ENCODE measurements around the gene ANKRD55. TPM values are rescaled to one million over a fixed set of nuclear protein-coding genes. Genes with fewer than 3 reads are reported as not detected.
A peak's percentile ranks its signal among the peaks of the same experiment; 100 is the strongest.
"Not testable (repeated sequence)": the region's sequence is repeated elsewhere in the genome, so short reads cannot be mapped to it uniquely, and the experiment has no call there.

ANKRD55 gene
- total RNA-seq, 1 donor from 2014 or later: not detected

DNA sequence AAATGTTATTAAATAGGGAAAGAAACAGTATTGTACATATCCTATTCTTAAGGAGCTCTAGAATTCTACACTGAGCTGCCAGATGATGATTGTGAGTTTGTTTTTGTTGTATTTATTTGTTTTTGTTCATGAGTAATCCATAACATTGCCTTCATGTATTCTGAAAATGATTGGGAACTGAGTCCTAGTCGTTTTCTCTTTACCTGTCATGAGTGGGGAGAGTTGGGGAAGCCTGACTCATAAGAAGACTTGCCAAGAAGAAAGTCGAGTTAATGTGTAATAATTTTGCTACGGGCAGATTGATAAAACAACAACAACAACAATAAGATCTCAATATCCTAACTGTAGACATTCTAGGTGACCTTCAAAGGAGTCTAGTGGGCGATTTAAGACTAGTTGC lies 103.8 kb downstream of the ANKRD55 start:
- H3K4me1 ChIP-seq: no peaks in the 10 kb centered on the region
- no peak overlapping the region for H3K27ac ChIP-seq
- intact Hi-C loops (cut with DNase I): no loop called here
- H3K36me3 ChIP-seq: no peaks in the 10 kb centered on the region
- H3K9me3 ChIP-seq: peaks cover 0 to 5% of the 10 kb centered on the region in 2 donors
- TF ChIP-seq, protein P1, sequence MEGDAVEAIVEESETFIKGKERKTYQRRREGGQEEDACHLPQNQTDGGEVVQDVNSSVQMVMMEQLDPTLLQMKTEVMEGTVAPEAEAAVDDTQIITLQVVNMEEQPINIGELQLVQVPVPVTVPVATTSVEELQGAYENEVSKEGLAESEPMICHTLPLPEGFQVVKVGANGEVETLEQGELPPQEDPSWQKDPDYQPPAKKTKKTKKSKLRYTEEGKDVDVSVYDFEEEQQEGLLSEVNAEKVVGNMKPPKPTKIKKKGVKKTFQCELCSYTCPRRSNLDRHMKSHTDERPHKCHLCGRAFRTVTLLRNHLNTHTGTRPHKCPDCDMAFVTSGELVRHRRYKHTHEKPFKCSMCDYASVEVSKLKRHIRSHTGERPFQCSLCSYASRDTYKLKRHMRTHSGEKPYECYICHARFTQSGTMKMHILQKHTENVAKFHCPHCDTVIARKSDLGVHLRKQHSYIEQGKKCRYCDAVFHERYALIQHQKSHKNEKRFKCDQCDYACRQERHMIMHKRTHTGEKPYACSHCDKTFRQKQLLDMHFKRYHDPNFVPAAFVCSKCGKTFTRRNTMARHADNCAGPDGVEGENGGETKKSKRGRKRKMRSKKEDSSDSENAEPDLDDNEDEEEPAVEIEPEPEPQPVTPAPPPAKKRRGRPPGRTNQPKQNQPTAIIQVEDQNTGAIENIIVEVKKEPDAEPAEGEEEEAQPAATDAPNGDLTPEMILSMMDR (IDR thresholded peaks at IDR 0.05): no peak
- no peaks in the 10 kb centered on the region for H3K27me3 ChIP-seq
- no peak overlapping the region for H3K4me3 ChIP-seq
- DNase-seq (ENCODE audit: low spot score in 2 of 2): no peak

DNA sequence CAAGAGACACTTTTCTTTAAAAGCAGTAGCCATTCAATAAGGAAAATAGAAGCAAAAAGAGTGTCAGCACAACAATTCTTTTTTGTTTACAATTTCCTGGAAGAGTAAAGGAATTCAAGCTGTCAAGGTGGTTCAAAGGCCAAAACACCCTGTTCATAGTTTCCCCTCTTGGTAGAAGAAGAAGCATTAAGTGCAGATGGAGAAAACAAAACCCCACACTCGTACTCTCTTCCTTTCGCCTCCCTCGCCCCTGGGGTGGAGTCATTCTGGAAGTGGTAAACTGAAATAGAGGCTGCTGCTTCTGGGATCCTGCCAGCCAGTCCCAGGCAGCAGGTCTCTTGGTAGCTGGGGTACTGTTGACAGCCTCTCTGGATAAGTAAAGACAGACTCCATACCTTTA lies 105.0 kb downstream of the ANKRD55 start:
- Histone ChIP-seq H3K4me1 (no peaks in the 10 kb centered on the region), H3K4me3 (no peak overlapping the region), H3K27ac (no peak overlapping the region), H3K27me3 (no peaks in the 10 kb centered on the region), H3K9me3 (peaks cover 0 to 5% of the 10 kb centered on the region in 2 donors), H3K36me3 (no peaks in the 10 kb centered on the region)
- TF ChIP-seq, protein P1 (IDR thresholded peaks at IDR 0.05): no peak
- intact Hi-C loops (cut with DNase I): no loop called here
- no peak for DNase-seq (ENCODE audit: low spot score in 2 of 2)

- TF ChIP-seq, protein P1 (IDR thresholded peaks at IDR 0.05): no peak
These were observed 106.5 kb downstream of the ANKRD55 start for GRCh38 chr5:56126487-56127179.

GRCh38 chr5:56123531-56124243 lies 109.4 kb downstream of the ANKRD55 start:
- intact Hi-C loops (cut with DNase I): no loop called here
- no peak overlapping the region for H3K27ac ChIP-seq

More at GRCh38 chr5:56126487-56127179, 106.5 kb downstream of the ANKRD55 start:
- DNase-seq (ENCODE audit: low spot score in 2 of 2): no peak
- Histone ChIP-seq H3K4me1 (no peaks in the 10 kb centered on the region), H3K36me3 (no peaks in the 10 kb centered on the region), H3K9me3 (peaks cover 0 to 5% of the 10 kb centered on the region in 2 donors), H3K27ac (no peak overlapping the region), H3K27me3 (no peaks in the 10 kb centered on the region), H3K4me3 (no peak overlapping the region)
- intact Hi-C loops (cut with DNase I): no loop called here

GRCh38 chr5:56122360-56122985 lies 110.7 kb downstream of the ANKRD55 start:
- H3K36me3 ChIP-seq; H3K9me3 ChIP-seq; H3K27me3 ChIP-seq; intact Hi-C loops (cut with DNase I); H3K4me1 ChIP-seq; H3K27ac ChIP-seq; DNase-seq (ENCODE audit: low spot score in 2 of 2); H3K4me3 ChIP-seq: not testable (repeated sequence)

More at GRCh38 chr5:56123531-56124243, 109.4 kb downstream of the ANKRD55 start:
- TF ChIP-seq, protein P1 (IDR thresholded peaks at IDR 0.05): no peak
- H3K36me3 ChIP-seq: no peaks in the 10 kb centered on the region
- no peaks in the 10 kb centered on the region for H3K27me3 ChIP-seq
- no peaks in the 10 kb centered on the region for H3K9me3 ChIP-seq
- DNase-seq (ENCODE audit: low spot score in 2 of 2): peak in 1 of 2 donors; percentile 66
- H3K4me3 ChIP-seq: no peak overlapping the region
- no peaks in the 10 kb centered on the region for H3K4me1 ChIP-seq

DNA sequence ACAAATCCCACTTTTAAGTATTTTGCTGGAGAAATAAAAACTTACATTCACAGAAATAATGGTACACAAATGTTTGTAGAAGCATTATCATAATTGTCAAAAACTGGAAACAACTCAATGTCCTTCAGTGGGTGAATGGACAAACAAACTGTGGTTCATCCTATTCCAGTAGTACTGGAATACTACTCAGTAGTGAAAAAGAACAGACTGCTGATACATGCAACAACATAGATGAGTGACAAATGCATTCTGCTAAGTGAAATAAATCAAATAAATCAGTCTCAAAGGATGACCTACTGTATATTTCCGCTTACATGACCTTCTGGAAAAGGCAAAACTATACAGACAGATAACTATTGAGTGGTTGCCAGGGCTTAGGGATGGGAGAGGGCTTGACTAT lies 114.1 kb downstream of the ANKRD55 start:
- intact Hi-C loops (cut with DNase I): no loop called here
- H3K36me3 ChIP-seq: no peaks in the 10 kb centered on the region
- no peak overlapping the region for H3K27ac ChIP-seq
- TF ChIP-seq, protein P1 (IDR thresholded peaks at IDR 0.05): no peak
- no peak for DNase-seq (ENCODE audit: low spot score in 2 of 2)
- no peaks in the 10 kb centered on the region for H3K4me1 ChIP-seq
- H3K9me3 ChIP-seq: no peaks in the 10 kb centered on the region
- no peaks in the 10 kb centered on the region for H3K27me3 ChIP-seq
- no peak overlapping the region for H3K4me3 ChIP-seq

Measured in ascending aorta (tissue), 2 donors.